GM12872 (cell line): ENCODE measurements around the gene KRTAP12-2.

ENCODE experiments used
- TF ChIP-seq, protein P1 (sequence below): IDR thresholded peaks from 3 replicates; pipeline ENCODE4 v1.5.1; 2011; ENCODE audit warnings: low read depth, mild to moderate bottlenecking, low read length, moderate library complexity; ENCODE audit not compliant: insufficient read depth

Gene KRTAP12-2

DNA sequence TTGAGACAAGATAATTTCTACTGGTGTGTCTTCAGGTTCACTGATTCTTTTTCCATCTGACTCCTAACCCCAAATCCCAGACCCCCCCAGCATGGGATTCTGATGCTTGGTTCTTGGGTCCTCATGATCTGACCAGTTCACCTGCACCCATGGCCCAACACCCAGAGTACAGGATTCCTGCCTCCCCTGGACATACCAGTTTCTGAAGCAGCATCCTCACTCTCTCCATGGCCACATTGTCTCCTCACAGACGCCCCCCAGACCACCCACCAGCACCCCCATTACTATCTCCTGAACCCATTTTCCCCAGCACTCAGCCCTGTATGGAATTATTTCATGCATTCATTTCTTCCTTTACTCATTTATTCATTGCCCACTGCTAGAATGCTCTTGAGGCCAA is 9.9 kb downstream of the KRTAP12-2 start:
- TF ChIP-seq, protein P1, sequence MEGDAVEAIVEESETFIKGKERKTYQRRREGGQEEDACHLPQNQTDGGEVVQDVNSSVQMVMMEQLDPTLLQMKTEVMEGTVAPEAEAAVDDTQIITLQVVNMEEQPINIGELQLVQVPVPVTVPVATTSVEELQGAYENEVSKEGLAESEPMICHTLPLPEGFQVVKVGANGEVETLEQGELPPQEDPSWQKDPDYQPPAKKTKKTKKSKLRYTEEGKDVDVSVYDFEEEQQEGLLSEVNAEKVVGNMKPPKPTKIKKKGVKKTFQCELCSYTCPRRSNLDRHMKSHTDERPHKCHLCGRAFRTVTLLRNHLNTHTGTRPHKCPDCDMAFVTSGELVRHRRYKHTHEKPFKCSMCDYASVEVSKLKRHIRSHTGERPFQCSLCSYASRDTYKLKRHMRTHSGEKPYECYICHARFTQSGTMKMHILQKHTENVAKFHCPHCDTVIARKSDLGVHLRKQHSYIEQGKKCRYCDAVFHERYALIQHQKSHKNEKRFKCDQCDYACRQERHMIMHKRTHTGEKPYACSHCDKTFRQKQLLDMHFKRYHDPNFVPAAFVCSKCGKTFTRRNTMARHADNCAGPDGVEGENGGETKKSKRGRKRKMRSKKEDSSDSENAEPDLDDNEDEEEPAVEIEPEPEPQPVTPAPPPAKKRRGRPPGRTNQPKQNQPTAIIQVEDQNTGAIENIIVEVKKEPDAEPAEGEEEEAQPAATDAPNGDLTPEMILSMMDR, result no peak

DNA sequence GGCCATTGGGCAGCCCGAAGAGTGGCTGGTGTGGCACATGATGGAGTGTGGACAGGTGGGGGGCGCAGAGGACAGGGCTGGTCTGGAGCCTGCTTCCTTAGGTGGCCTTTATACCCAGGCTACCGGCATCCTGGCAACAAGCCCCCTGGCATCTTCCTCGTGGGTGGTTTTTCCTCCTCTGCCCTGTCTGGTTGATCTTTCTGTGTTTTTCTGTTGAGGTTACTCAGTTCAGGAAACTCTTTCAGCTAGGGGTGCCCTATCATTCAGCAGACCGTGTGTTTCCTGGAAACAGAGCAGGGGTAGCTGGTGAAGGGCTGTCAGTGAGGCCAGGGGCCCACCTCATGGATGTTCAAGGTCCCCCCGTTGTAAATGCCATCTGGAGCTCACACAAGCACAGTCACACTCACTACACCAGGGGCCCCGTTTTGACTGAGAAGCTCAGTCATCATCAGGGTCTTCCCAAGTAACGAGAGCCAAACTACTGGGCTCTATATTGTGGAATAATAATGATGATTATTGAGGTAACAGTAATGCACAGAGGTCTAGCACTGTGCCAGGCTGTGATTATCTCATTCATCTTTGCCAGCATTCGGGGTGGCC is 12.1 kb downstream of the KRTAP12-2 start, which contains the start of gene KRTAP12-4:
TSS of gene KRTAP12-4 (minus strand) at position 84 of the 600 bp plus-strand sequence. CDS start at position 39, 45 bp downstream.
- TF ChIP-seq, protein P1, result no peak

DNA sequence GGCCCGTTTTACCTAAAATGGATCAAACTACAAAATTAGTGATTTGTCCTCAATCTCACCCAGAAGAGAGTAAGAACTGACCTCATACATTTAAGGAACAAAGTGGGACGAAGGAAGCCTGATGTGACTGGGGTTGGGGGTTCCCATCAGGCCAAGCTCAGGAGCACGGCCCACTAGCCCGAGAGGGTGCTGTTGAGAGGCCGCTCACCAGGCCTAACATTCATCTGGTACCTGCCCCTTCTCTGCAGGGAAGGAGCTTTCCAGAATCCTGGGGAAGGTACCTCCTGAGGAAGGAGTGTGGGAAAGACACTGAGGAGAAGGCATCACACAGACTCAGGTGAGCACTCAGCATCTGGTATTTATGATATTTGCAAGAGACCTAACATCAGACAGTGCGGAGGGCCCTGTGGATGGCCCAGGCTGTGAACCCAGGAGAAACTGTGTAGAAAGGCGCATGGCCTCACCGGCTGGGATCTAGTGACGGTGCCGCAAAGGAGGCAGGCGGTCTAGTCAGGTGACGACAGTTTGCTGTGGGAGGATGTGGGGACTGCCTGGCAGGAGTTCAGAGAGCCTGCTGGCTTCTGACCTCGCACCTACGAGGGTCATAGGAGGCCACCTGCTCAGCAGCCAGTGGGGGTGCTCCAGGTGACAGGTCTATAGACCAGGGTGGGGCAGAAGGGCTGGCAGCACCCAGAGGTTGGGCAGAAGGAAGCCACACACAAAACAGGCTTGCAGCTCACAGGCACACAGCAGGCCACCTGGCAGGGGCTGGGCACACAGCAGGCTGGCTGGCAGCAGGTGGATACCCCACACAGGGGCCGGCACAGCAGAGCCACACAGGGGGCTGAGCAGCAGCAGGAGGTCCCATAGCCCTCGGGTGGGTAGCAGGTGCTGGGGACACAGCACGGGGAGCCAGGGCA is 12.8 kb downstream of the KRTAP12-2 start:
- TF ChIP-seq, protein P1, result no peak

- TF ChIP-seq, protein P1, result no peak
Observed at GRCh38 chr21:44653123-44653522, 13.6 kb downstream of the KRTAP12-2 start.

DNA sequence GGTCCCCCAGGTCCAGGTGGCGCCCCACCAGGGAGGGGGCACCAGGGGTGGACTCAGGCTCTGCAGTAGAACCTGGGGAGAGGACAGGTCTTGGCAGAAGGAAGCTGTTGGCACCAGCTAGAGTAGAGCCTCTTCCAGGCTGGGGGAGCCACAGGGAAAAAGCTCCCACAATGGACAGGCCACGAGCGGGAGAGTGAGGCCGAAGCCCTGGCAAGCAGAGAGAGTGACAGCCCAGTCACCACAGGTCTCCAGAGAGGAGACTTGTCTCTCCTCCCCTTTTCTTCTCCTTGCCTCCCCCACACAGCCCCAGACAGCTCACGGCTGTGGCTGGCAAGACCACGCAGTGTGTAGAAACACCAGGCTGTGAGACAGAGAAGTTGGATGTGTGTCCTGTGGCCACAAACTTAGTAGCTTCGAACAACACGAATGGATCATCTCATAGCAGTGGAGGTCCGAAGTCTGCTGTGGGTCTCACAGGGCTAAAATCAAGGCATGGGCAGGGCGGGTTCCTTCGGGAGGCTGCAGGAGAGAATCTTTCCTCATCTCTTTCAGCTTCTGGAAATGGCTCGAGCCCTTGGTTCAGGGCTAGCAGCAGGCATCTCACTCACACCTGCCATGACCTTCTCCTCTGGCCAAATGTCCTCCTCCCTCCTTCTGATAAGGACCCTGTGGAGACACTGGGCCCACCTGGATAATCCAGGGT is 15.6 kb downstream of the KRTAP12-2 start:
- TF ChIP-seq, protein P1, result no peak

DNA sequence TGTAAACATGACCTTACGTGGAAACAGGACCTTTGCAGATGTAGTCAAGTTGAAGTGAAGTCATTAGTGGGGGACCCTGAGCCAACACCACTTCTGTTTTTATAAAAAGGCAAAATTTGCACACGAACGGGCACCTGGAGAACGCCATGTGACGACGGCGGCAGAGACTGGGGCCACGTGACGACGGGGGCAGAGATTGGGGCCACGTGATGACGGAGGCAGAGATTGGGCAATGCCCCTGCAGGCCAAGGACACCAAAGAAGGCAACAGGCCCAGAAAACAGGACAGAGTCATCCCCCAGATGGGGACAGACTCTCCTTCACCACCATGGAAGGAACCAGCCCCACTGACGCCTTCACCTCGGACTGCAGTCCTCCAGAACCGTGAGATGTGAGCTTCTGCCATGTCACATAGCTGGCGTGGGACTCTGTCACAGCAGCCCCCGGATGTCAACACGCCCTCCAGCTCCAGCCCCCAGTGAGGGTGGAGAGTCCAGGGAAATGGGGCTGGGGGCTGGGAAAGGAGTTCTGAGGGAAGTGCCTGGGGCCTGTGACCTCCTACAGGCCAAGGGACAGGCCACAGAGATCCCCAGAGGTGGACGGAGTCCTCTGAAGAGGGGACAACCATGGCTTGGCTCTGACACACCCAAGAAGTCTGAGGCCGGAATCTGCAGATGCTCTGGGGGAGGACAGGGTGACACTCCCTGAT is 16.3 kb downstream of the KRTAP12-2 start:
- TF ChIP-seq, protein P1, result no peak
